GM10248 (cell line): ENCODE data around the gene SLC7A5.

Source experiments
- CTCF ChIA-PET: fragments of 300-600 bp; sonication (Branson Sonifier 250); formaldehyde crosslinking; extraction: SDS; loops from one replicate; lab custom pipeline; 2021; ENCODE audit warnings: antibody characterized with exemption; lab: Yijun Ruan, JAX
- POLR2A ChIA-PET: fragments of 350-650 bp; sonication (Branson Sonifier 250); formaldehyde crosslinking; extraction: SDS; loops from one replicate; lab custom pipeline; 2020; ENCODE audit warnings: antibody characterized with exemption; lab: Yijun Ruan, JAX
- DNase-seq: peaks from one replicate; pipeline ENCODE4 v3.0.0; 2012; ENCODE audit errors: extremely low spot score
- CTCF ChIP-seq: IDR thresholded peaks from 2 replicates; pipeline ENCODE4 v1.5.1; 2012; ENCODE audit warnings: mild to moderate bottlenecking, low read depth; ENCODE audit errors: extremely low read depth, missing control alignments, control extremely low read depth

The SLC7A5 gene

GRCh38 chr16:87803385-87803784 lies 65.9 kb downstream of the SLC7A5 start:
- ChIA-PET POLR2A (interaction anchor here (0.6 kb wide), 1 partner anchor 94 kb away, joined by 3 read pairs; no protein-coding TSS in a partner anchor), CTCF (interaction anchor here (1.2 to 14.2 kb wide), 4 partner anchors 11 to 25 kb away, joined by 3 to 132 read pairs (median 6); no protein-coding TSS in a partner anchor)
- DNase-seq: no peak
- no peak for TF ChIP-seq CTCF

- CTCF ChIA-PET: interaction anchor here (2.0 to 14.2 kb wide), 3 partner anchors 22 to 47 kb away, joined by 7 to 132 read pairs (median 8); no protein-coding TSS in a partner anchor
- POLR2A ChIA-PET: no interaction called here
- no peak for DNase-seq
- TF ChIP-seq CTCF: no peak
These were observed 66.6 kb downstream of the SLC7A5 start for GRCh38 chr16:87802670-87803069.

- no peak for TF ChIP-seq CTCF
- CTCF ChIA-PET: interaction anchor here (1.2 to 14.2 kb wide), 4 partner anchors 9 to 48 kb away, joined by 3 to 132 read pairs (median 6); no protein-coding TSS in a partner anchor
- no peak for DNase-seq
- POLR2A ChIA-PET: no interaction called here
These were observed 67.5 kb downstream of the SLC7A5 start for GRCh38 chr16:87801679-87802259.

- DNase-seq: no peak
- no peak for TF ChIP-seq CTCF
- CTCF ChIA-PET: interaction anchor here (2.0 to 14.2 kb wide), 2 partner anchors 20 to 49 kb away, joined by 8 to 132 read pairs; no protein-coding TSS in a partner anchor
- POLR2A ChIA-PET: no interaction called here
These were observed 68.8 kb downstream of the SLC7A5 start for GRCh38 chr16:87800497-87800896.

GRCh38 chr16:87795336-87795735 lies 74.0 kb downstream of the SLC7A5 start:
- POLR2A ChIA-PET: no interaction called here
- CTCF ChIA-PET: interaction anchor here (3.5 kb wide), 1 partner anchor 16 kb away, joined by 16 read pairs; no protein-coding TSS in a partner anchor
- no peak for DNase-seq
- TF ChIP-seq CTCF: no peak

- CTCF ChIA-PET: interaction anchor here (1.3 to 3.5 kb wide), 4 partner anchors 15 to 55 kb away, joined by 4 to 16 read pairs (median 6); no protein-coding TSS in a partner anchor
- no peak for TF ChIP-seq CTCF
These were observed 74.7 kb downstream of the SLC7A5 start for GRCh38 chr16:87794485-87795078.

More at GRCh38 chr16:87794485-87795078, 74.7 kb downstream of the SLC7A5 start:
- POLR2A ChIA-PET: no interaction called here
- no peak for DNase-seq
